SK-N-SH (cell line): ENCODE data around the gene SNCAIP. TPM values are rescaled to one million over a fixed set of nuclear protein-coding genes. Genes with fewer than 3 reads are reported as not detected.

Source experiments
- CTCF ChIA-PET: fragments of 300-600, 350-600 bp; formaldehyde crosslinking; extraction: SDS; loops from one replicate; lab custom pipeline; 2021; lab: Yijun Ruan, JAX
- POLR2A ChIA-PET: fragments of 350-600 bp; sonication (Branson Sonifier 250); formaldehyde crosslinking; extraction: SDS; loops from one replicate; lab custom pipeline; 2020; ENCODE audit warnings: antibody characterized with exemption, inconsistent platforms; lab: Yijun Ruan, JAX
- DNase-seq: peaks from one replicate; pipeline ENCODE4 v3.0.0; 2012
- H2AFZ ChIP-seq: fragments of 200-600 bp; sonication (generic); 2 replicates; pipeline ENCODE4 v1.8.1; 2016; ENCODE audit warnings: antibody characterized with exemption, mild to moderate bottlenecking, low read depth
- H3F3A ChIP-seq: fragments of 200-600 bp; sonication (generic); replicated peaks from 2 replicates; pipeline ENCODE3; 2016; ENCODE audit warnings: antibody characterized with exemption, mild to moderate bottlenecking; ENCODE audit not compliant: insufficient read depth
- H3K27ac ChIP-seq, 2 experiments: fragments of 200-500 bp in 1 of 2; fragments of 200-600 bp in 1 of 2; sonication (Bioruptor generic) in 1 of 2; sonication (generic), shearing (Covaris generic) in 1 of 2; 2 replicates each; pipeline versions ENCODE4 v1.5.1 to v1.6.1; 2014 to 2016; ENCODE audit warnings: low read depth in 2 of 2, inconsistent platforms in 1 of 2, low read length in 1 of 2, mild to moderate bottlenecking in 1 of 2, mixed read lengths in 1 of 2
- H3K27me3 ChIP-seq: fragments of 200-600 bp; sonication (generic), shearing (Covaris generic); 2 replicates; pipeline ENCODE4 v1.6.1; 2016; ENCODE audit warnings: mixed run types; ENCODE audit not compliant: insufficient read depth
- H3K36me3 ChIP-seq, 2 experiments: fragments of 200-500 bp in 1 of 2; fragments of 200-600 bp in 1 of 2; sonication (Bioruptor generic) in 1 of 2; sonication (generic) in 1 of 2; replicated peaks in 1 of 2; 2 replicates each; pipeline versions ENCODE3 to v1.5.1; 2014 to 2016; ENCODE audit warnings: low read length in 1 of 2, mild to moderate bottlenecking in 1 of 2; ENCODE audit not compliant: insufficient read depth in 2 of 2, control insufficient read depth in 1 of 2
- H3K4me1 ChIP-seq, 2 experiments: fragments of 200-500 bp in 1 of 2; fragments of 200-600 bp in 1 of 2; sonication (Bioruptor generic) in 1 of 2; sonication (generic), shearing (Covaris generic) in 1 of 2; 2 replicates each; pipeline versions ENCODE4 v1.5.1 to v1.6.1; 2014 to 2016; ENCODE audit warnings: low read depth in 1 of 2, low read length in 1 of 2, mixed run types in 1 of 2; ENCODE audit not compliant: insufficient read depth in 2 of 2, control insufficient read depth in 1 of 2
- H3K4me2 ChIP-seq: fragments of 200-600 bp; sonication (generic), shearing (Covaris generic); 2 replicates; pipeline ENCODE4 v1.6.1; 2017; ENCODE audit warnings: mixed run types
- H3K4me3 ChIP-seq, 2 experiments: fragments of 200-500 bp in 1 of 2; fragments of 200-600 bp in 1 of 2; sonication (Bioruptor generic) in 1 of 2; sonication (generic), shearing (Covaris generic) in 1 of 2; 2 replicates each; pipeline versions ENCODE4 v1.5.1 to v1.8.1; 2014 to 2016; ENCODE audit warnings: low read depth in 2 of 2, inconsistent platforms in 1 of 2, low read length in 1 of 2, mild to moderate bottlenecking in 1 of 2, mixed read lengths in 1 of 2, moderate library complexity in 1 of 2
- H3K79me2 ChIP-seq: fragments of 200-600 bp; sonication (generic); 2 replicates; pipeline ENCODE4 v1.8.1; 2017; ENCODE audit warnings: mild to moderate bottlenecking; ENCODE audit not compliant: insufficient read depth
- H3K9ac ChIP-seq: fragments of 200-600 bp; sonication (generic); 2 replicates; pipeline ENCODE4 v1.6.1; 2017; ENCODE audit warnings: mixed run types
- H3K9me2 ChIP-seq: fragments of 200-600 bp; sonication (generic); 2 replicates; pipeline ENCODE4 v1.6.1; 2017; ENCODE audit warnings: mixed run types
- H3K9me3 ChIP-seq: fragments of 200-600 bp; sonication (generic); 2 replicates; pipeline ENCODE4 v1.6.1; 2017; ENCODE audit warnings: mixed run types, mild to moderate bottlenecking, moderate library complexity
- H4K20me1 ChIP-seq: fragments of 200-600 bp; sonication (generic); 2 replicates; pipeline ENCODE4 v1.6.1; 2017; ENCODE audit warnings: mild to moderate bottlenecking, mixed run types; ENCODE audit not compliant: insufficient read depth
- EZH2phosphoT487 ChIP-seq: fragments of 200-600 bp; sonication (generic); IDR thresholded peaks from 2 replicates; pipeline ENCODE4 v1.6.1; 2017; ENCODE audit warnings: low read depth, mixed run types, mild to moderate bottlenecking, antibody characterized with exemption, moderate library complexity, borderline replicate concordance
- FOSL2 ChIP-seq: IDR thresholded peaks from 2 replicates; pipeline ENCODE4 v1.4.0; 2012; ENCODE audit warnings: low read depth, mild to moderate bottlenecking, moderate library complexity, borderline replicate concordance
- GABPA ChIP-seq: IDR thresholded peaks from 2 replicates; pipeline ENCODE4 v1.4.0; 2012; ENCODE audit warnings: low read depth, mild to moderate bottlenecking
- JUND ChIP-seq: IDR thresholded peaks from 2 replicates; pipeline ENCODE4 v1.4.0; 2012
- MXI1 ChIP-seq: IDR thresholded peaks from 2 replicates; pipeline ENCODE4 v1.6.1; 2012; ENCODE audit warnings: mild to moderate bottlenecking, low read depth, low read length, improper control_type of control experiment
- POLR2AphosphoS5 ChIP-seq: IDR thresholded peaks from 2 replicates; pipeline ENCODE4 v1.6.1; 2012; ENCODE audit warnings: low read depth, low read length
- RCOR1 ChIP-seq: fragments of 150-350 bp; IDR thresholded peaks from 2 replicates; pipeline ENCODE4 v1.6.1; 2017; ENCODE audit warnings: antibody characterized with exemption, low read length
- SMC3 ChIP-seq: IDR thresholded peaks from 2 replicates; pipeline ENCODE4 v1.6.1; 2012; ENCODE audit warnings: low read depth, low read length, improper control_type of control experiment
- TCF12 ChIP-seq: IDR thresholded peaks from 2 replicates; pipeline ENCODE4 v1.4.0; 2012
- WGBS: methylation state at CpG from one replicate; pipeline ENCODE4 v1.1.6; 2017; ENCODE audit warnings: low lambda C conversion rate; 5-methylcytosine and 5-hydroxymethylcytosine counted together
- polyA plus RNA-seq, 3 experiments: library from polyadenylated mRNA; depleted of rRNA; stranded (reverse); fragments of >200 nt; gene quantifications; 2 replicates each; pipeline ENCODE4 v1.2.3, GENCODE V29; 2012
- TF ChIP-seq, protein P1 (sequence below): IDR thresholded peaks from 2 replicates; pipeline ENCODE4 v1.4.0; 2012; ENCODE audit warnings: low read depth
- TF ChIP-seq, protein P2 (sequence below): fragments of 150-350 bp; IDR thresholded peaks from 2 replicates; pipeline ENCODE4 v1.6.1; 2017; ENCODE audit warnings: antibody characterized with exemption, low read length, low read depth, borderline replicate concordance
- TF ChIP-seq, protein P3 (sequence below): IDR thresholded peaks from 2 replicates; pipeline ENCODE4; 2012
- TF ChIP-seq, protein P4 (sequence below): fragments of 200-600 bp; sonication (generic); IDR thresholded peaks from 2 replicates; pipeline ENCODE4 v1.6.1; 2017; ENCODE audit warnings: antibody characterized with exemption, mild to moderate bottlenecking, moderate library complexity
- TF ChIP-seq, protein P5 (sequence below): IDR thresholded peaks from 2 replicates; pipeline ENCODE4 v1.4.0; 2012; ENCODE audit warnings: low read depth, borderline replicate concordance
- TF ChIP-seq, protein P6 (sequence below): IDR thresholded peaks from 2 replicates; pipeline ENCODE4 v1.4.0; 2012; ENCODE audit warnings: low read depth, borderline replicate concordance

SNCAIP gene
- polyA plus RNA-seq, 1 of the 3 experiments (the other 2 are of a cell fraction), result not detected

DNA sequence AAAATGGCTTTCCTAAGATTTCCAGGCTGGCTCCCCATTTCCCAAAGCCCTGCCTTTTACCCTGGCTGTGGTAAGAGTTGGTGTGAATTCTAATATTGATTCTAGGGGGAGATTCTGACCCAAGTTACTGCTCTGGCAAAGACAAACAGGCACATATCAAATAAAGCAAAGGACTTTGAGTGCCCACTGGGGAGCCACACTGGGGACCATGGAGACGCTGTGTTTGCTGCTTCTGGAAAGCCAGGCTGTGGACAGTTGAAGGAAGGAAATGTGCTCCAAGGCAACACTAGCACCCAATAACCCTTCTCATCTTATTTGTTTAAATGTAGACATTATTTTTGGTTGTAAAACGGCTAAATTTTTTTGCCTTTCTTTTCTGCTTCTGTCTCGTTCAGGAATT is 78.7 kb downstream of the SNCAIP start (continued):
- TF ChIP-seq, protein P1, sequence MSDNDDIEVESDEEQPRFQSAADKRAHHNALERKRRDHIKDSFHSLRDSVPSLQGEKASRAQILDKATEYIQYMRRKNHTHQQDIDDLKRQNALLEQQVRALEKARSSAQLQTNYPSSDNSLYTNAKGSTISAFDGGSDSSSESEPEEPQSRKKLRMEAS, result no peak
- TF ChIP-seq, protein P2, sequence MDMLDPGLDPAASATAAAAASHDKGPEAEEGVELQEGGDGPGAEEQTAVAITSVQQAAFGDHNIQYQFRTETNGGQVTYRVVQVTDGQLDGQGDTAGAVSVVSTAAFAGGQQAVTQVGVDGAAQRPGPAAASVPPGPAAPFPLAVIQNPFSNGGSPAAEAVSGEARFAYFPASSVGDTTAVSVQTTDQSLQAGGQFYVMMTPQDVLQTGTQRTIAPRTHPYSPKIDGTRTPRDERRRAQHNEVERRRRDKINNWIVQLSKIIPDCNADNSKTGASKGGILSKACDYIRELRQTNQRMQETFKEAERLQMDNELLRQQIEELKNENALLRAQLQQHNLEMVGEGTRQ, result no peak

DNA sequence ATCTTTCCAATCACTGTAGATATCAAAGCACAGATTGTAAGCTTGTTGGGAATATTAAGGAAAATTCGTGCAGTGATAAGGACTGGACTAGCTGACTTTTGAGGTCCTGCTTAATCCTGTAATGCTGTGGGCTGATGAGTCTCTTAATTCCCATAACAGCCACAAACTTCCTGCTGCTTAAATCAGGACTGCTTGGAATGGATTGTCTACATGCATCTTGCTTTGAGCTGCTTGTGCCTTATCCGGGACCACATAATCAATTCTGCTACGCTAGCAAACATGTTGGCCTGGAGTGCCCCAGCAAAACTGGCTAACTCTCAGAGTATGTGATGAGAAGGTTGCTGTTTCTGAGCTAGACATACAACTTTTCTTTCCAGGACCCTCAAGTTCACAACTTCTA is 79.6 kb downstream of the SNCAIP start:
- Histone ChIP-seq H3K9me3 (no peaks in the 10 kb centered on the region), H3K4me1 (peaks cover 0 to 19% of the 10 kb centered on the region in 2 experiments; a peak in 2 of 4 replicates), H3K36me3 (no peaks in the 10 kb centered on the region), H4K20me1 (no peaks in the 10 kb centered on the region), H3K9ac (no peak overlapping the region), H3K27me3 (no peaks in the 10 kb centered on the region), H2AFZ (no peak overlapping the region), H3K27ac (no peak overlapping the region), H3K4me3 (no peak overlapping the region), H3F3A (no peaks in the 10 kb centered on the region), H3K9me2 (no peaks in the 10 kb centered on the region), H3K4me2 (no peak overlapping the region), H3K79me2 (no peaks in the 10 kb centered on the region)
- 32% methylated on average over 2 of the region's 3 CpGs for WGBS
- ChIA-PET POLR2A (no interaction called here), CTCF (interaction anchor here (1.1 kb wide), 1 partner anchor 196 kb away, joined by 4 read pairs; no protein-coding TSS in a partner anchor)
- no peak for DNase-seq
- TF ChIP-seq, protein P3, sequence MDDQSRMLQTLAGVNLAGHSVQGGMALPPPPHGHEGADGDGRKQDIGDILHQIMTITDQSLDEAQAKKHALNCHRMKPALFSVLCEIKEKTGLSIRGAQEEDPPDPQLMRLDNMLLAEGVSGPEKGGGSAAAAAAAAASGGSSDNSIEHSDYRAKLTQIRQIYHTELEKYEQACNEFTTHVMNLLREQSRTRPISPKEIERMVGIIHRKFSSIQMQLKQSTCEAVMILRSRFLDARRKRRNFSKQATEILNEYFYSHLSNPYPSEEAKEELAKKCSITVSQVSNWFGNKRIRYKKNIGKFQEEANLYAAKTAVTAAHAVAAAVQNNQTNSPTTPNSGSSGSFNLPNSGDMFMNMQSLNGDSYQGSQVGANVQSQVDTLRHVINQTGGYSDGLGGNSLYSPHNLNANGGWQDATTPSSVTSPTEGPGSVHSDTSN, result no peak
- TF ChIP-seq POLR2AphosphoS5 (no peak), GABPA (no peak)
- TF ChIP-seq, protein P4, sequence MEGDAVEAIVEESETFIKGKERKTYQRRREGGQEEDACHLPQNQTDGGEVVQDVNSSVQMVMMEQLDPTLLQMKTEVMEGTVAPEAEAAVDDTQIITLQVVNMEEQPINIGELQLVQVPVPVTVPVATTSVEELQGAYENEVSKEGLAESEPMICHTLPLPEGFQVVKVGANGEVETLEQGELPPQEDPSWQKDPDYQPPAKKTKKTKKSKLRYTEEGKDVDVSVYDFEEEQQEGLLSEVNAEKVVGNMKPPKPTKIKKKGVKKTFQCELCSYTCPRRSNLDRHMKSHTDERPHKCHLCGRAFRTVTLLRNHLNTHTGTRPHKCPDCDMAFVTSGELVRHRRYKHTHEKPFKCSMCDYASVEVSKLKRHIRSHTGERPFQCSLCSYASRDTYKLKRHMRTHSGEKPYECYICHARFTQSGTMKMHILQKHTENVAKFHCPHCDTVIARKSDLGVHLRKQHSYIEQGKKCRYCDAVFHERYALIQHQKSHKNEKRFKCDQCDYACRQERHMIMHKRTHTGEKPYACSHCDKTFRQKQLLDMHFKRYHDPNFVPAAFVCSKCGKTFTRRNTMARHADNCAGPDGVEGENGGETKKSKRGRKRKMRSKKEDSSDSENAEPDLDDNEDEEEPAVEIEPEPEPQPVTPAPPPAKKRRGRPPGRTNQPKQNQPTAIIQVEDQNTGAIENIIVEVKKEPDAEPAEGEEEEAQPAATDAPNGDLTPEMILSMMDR, result no peak

DNA sequence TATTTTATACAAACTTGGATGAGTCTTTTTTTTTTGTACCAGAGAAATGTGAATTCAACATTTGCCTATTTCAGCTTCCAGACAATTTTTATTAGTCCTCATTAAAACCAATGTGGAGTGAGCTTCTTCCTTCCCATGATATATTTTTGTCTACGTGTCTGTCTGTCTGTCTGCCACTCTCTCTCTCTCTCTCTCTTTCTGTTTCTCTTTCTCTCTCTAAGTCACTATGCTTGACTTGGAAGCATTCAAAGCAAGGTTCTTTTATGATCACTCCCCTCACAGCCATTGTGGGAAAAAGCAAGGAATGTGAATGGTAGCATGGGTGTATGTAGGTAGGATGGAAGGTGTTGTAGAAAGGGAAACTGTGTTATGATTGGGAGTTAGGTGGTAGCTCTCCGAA is 80.2 kb downstream of the SNCAIP start:
- no peaks in the 10 kb centered on the region for H3K9me2 ChIP-seq
- H3K9ac ChIP-seq, result no peak overlapping the region
- H3K27ac ChIP-seq, result no peak overlapping the region
- no peak overlapping the region for H3K4me2 ChIP-seq
- H3K9me3 ChIP-seq, result no peaks in the 10 kb centered on the region
- H3K4me1 ChIP-seq, result peaks cover 0 to 19% of the 10 kb centered on the region in 2 experiments; a peak in 2 of 4 replicates
- H2AFZ ChIP-seq, result no peak overlapping the region
- 67% methylated on average over 2 of the region's 2 CpGs for WGBS
- H4K20me1 ChIP-seq, result no peaks in the 10 kb centered on the region
- H3K79me2 ChIP-seq, result no peaks in the 10 kb centered on the region
- H3K36me3 ChIP-seq, result no peaks in the 10 kb centered on the region
- POLR2A ChIA-PET, result no interaction called here
- no peak overlapping the region for H3K4me3 ChIP-seq
- no peaks in the 10 kb centered on the region for H3K27me3 ChIP-seq
- DNase-seq, result no peak
- CTCF ChIA-PET, result interaction anchor here (1.1 kb wide), 2 partner anchors 30 to 196 kb away, joined by 3 to 4 read pairs; no protein-coding TSS in a partner anchor
- H3F3A ChIP-seq, result no peaks in the 10 kb centered on the region
- TF ChIP-seq FOSL2, result no peak
- TF ChIP-seq EZH2phosphoT487, result no peak
- TF ChIP-seq, protein P5, sequence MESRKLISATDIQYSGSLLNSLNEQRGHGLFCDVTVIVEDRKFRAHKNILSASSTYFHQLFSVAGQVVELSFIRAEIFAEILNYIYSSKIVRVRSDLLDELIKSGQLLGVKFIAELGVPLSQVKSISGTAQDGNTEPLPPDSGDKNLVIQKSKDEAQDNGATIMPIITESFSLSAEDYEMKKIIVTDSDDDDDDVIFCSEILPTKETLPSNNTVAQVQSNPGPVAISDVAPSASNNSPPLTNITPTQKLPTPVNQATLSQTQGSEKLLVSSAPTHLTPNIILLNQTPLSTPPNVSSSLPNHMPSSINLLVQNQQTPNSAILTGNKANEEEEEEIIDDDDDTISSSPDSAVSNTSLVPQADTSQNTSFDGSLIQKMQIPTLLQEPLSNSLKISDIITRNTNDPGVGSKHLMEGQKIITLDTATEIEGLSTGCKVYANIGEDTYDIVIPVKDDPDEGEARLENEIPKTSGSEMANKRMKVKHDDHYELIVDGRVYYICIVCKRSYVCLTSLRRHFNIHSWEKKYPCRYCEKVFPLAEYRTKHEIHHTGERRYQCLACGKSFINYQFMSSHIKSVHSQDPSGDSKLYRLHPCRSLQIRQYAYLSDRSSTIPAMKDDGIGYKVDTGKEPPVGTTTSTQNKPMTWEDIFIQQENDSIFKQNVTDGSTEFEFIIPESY, result no peak
- no peak for TF ChIP-seq SMC3
- no peak for TF ChIP-seq TCF12
- TF ChIP-seq RCOR1, result no peak
- TF ChIP-seq, protein P6, sequence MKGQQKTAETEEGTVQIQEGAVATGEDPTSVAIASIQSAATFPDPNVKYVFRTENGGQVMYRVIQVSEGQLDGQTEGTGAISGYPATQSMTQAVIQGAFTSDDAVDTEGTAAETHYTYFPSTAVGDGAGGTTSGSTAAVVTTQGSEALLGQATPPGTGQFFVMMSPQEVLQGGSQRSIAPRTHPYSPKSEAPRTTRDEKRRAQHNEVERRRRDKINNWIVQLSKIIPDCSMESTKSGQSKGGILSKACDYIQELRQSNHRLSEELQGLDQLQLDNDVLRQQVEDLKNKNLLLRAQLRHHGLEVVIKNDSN, result no peak
- no peak for TF ChIP-seq JUND
- no peak for TF ChIP-seq MXI1
